T-cell (primary cell): ENCODE measurements around the gene GADD45A. TPM values are rescaled to one million over a fixed set of nuclear protein-coding genes. Genes with fewer than 3 reads are reported as not detected.

Experiments
- ATAC-seq, 4 experiments: fragments of 200-7000 bp in 3 of 4; fragments of 150-1000 bp in 1 of 4; cut with Tn5 transposase; replicated peaks in 1 of 4; 1 replicate in 3 of 4; 2 replicates in 1 of 4; pipeline ENCODE4 v1.10.0; 2021; ENCODE audit warnings: moderate library complexity in 3 of 4, mild to moderate bottlenecking in 2 of 4, moderate number of reproducible peaks in 1 of 4
- CTCF ChIA-PET, 2 donors: fragments of 300-600 bp; sonication (Branson Sonifier 250); formaldehyde crosslinking; loops; one replicate each; lab custom pipeline; 2022; ENCODE audit warnings: antibody characterized with exemption in 2 of 2; lab: Charles Lee
- POLR2A ChIA-PET, 2 donors: fragments of 300-600 bp; sonication (Branson Sonifier 250); formaldehyde crosslinking; loops; one replicate each; lab custom pipeline; 2022; ENCODE audit warnings: antibody characterized with exemption in 2 of 2; lab: Charles Lee
- DNase-seq, 35 experiments: peaks; one replicate each; pipeline versions ENCODE4 v3.0.0 to v3.0.0-alpha.2; 2013 to 2023
- H3K27ac ChIP-seq: one replicate; pipeline ENCODE4 v1.5.1; 2013; ENCODE audit warnings: low read length
- H3K27me3 ChIP-seq, 2 experiments: replicated peaks in 1 of 2; 1 replicate in 1 of 2; 2 replicates in 1 of 2; pipeline versions ENCODE4 v1.6.1 to v1.7.0; 2013; ENCODE audit warnings: low read length in 1 of 2, mixed read lengths in 1 of 2; ENCODE audit not compliant: control insufficient read depth in 2 of 2, insufficient read depth in 2 of 2; ENCODE audit errors: extremely low read depth in 1 of 2
- H3K36me3 ChIP-seq, 2 donors: 1 replicate in 1 of 2; 2 replicates in 1 of 2; pipeline versions ENCODE4 v1.6.1 to v1.7.0; 2013; ENCODE audit warnings: low read length in 1 of 2; ENCODE audit not compliant: control insufficient read depth in 2 of 2, insufficient read depth in 1 of 2; ENCODE audit errors: extremely low read depth in 1 of 2
- H3K4me1 ChIP-seq, 2 experiments: 1 replicate in 1 of 2; 2 replicates in 1 of 2; pipeline versions ENCODE4 v1.6.1 to v1.7.0; 2013; ENCODE audit warnings: low read length in 2 of 2, mixed read lengths in 1 of 2; ENCODE audit not compliant: insufficient read depth in 2 of 2, control insufficient read depth in 1 of 2; ENCODE audit errors: extremely low read depth in 1 of 2
- H3K4me3 ChIP-seq, 2 donors: 1 replicate in 1 of 2; 2 replicates in 1 of 2; pipeline versions ENCODE4 v1.5.1 to v1.7.0; 2013; ENCODE audit warnings: mild to moderate bottlenecking in 2 of 2, low read length in 1 of 2, moderate library complexity in 1 of 2; ENCODE audit not compliant: control insufficient read depth in 1 of 2; ENCODE audit errors: extremely low read depth in 1 of 2
- H3K9me3 ChIP-seq: 2 replicates; pipeline ENCODE4 v1.7.0; 2013
- H3K27ac Mint-ChIP-seq, 2 donors: one replicate each; pipeline ENCODE4 v1.8.0; 2020 to 2021; ENCODE audit warnings: mild to moderate bottlenecking in 2 of 2, mixed read lengths in 2 of 2
- H3K27me3 Mint-ChIP-seq, 2 donors: one replicate each; pipeline ENCODE4 v1.8.0; 2021 to 2022; ENCODE audit warnings: mixed read lengths in 2 of 2
- H3K36me3 Mint-ChIP-seq: one replicate; pipeline ENCODE4 v1.8.0; 2021; ENCODE audit warnings: mixed read lengths
- H3K4me1 Mint-ChIP-seq, 3 donors: one replicate each; pipeline ENCODE4 v1.8.0; 2020 to 2022; ENCODE audit warnings: mixed read lengths in 3 of 3, mild to moderate bottlenecking in 1 of 3
- H3K4me3 Mint-ChIP-seq, 3 donors: one replicate each; pipeline ENCODE4 v1.8.0; 2020 to 2022; ENCODE audit warnings: mild to moderate bottlenecking in 3 of 3, mixed read lengths in 3 of 3, moderate library complexity in 3 of 3
- H3K9me3 Mint-ChIP-seq, 3 donors: one replicate each; pipeline ENCODE4 v1.8.0; 2020 to 2022; ENCODE audit warnings: mixed read lengths in 3 of 3
- WGBS: methylation state at CpG from one replicate; pipeline ENCODE4 v1.1.5; 2013; ENCODE audit warnings: missing lambda C conversion rate; ENCODE audit not compliant: insufficient coverage; 5-methylcytosine and 5-hydroxymethylcytosine counted together
- total RNA-seq, 35 experiments: library from RNA in 6 of 35; stranded (reverse) in 6 of 35; fragments of 120-200 nt in 1 of 35; gene quantifications; one replicate each; pipeline versions ENCODE4 v1.2.1 to v1.2.4 and lab custom pipeline; 2013 to 2026

Gene GADD45A
- total RNA-seq, 5 donors from 2014 or later (not counting 1 experiment from before 2014, with no cell fraction given) = 16.0 to 85.8 (median 21.9) TPM

GRCh38 chr1:67685558-67686266, 711 bp downstream of the GADD45A start:
- H3K4me1 Mint-ChIP-seq = peaks cover 29 to 34% (median 31%) of the 10 kb centered on the region in 3 donors
- no peaks in the 10 kb centered on the region for H3K9me3 ChIP-seq
- no peaks in the 10 kb centered on the region for H3K27me3 ChIP-seq
- H3K4me3 Mint-ChIP-seq = peak overlapping the region; percentile 86 to 93 (median 92)
- H3K36me3 ChIP-seq = peaks cover 3 to 4% of the 10 kb centered on the region in 2 donors
- DNase-seq (peak; percentile 19 to 67 (median 44)), ATAC-seq (peak; percentile 12 to 45 (median 36))
- no peaks in the 10 kb centered on the region for H3K9me3 Mint-ChIP-seq
- no peaks in the 10 kb centered on the region for H3K27me3 Mint-ChIP-seq
- peaks cover 9% of the 10 kb centered on the region for H3K36me3 Mint-ChIP-seq
- H3K4me3 ChIP-seq = peak overlapping the region; percentile 80 to 84
- H3K4me1 ChIP-seq = peaks cover 4 to 14% of the 10 kb centered on the region in 2 experiments
- 0% methylated on average over 59 of the region's 65 CpGs for WGBS
- ChIA-PET CTCF (interaction anchor here (0.6 to 2.1 kb wide), 7 partner anchors 9 to 472 kb away, joined by 3 to 17 read pairs (median 6); no protein-coding TSS in a partner anchor), POLR2A (interaction anchor here (0.6 to 3.3 kb wide), 16 partner anchors 9 to 761 kb away, joined by 3 to 23 read pairs (median 6); partner anchors contain the start of genes DNAI4 (in 1 of the 2) and MIER1 (in 1 of the 2))
- H3K27ac ChIP-seq = peak overlapping the region; percentile 51
- peak overlapping the region; percentile 39 to 82 for H3K27ac Mint-ChIP-seq

GRCh38 chr1:67686267-67687197, 1.5 kb downstream of the GADD45A start:
- under 1% methylated on average over 41 of the region's 43 CpGs for WGBS
- peak overlapping the region; percentile 75 to 88 for H3K27ac Mint-ChIP-seq
- DNase-seq (peak; percentile 22 to 82 (median 69)), ATAC-seq (peak; percentile 7 to 30 (median 24))
- Histone ChIP-seq H3K27me3 (no peaks in the 10 kb centered on the region), H3K9me3 (no peaks in the 10 kb centered on the region), H3K27ac (peak overlapping the region; percentile 31), H3K4me3 (peak overlapping the region; percentile 80 to 84), H3K36me3 (peaks cover 3 to 4% of the 10 kb centered on the region in 2 donors), H3K4me1 (peaks cover 4 to 14% of the 10 kb centered on the region in 2 experiments)
- H3K4me1 Mint-ChIP-seq = peaks cover 29 to 34% (median 31%) of the 10 kb centered on the region in 3 donors
- ChIA-PET POLR2A (interaction anchor here (0.6 to 3.3 kb wide), 4 partner anchors 10 to 209 kb away, joined by 3 to 18 read pairs (median 4); no protein-coding TSS in a partner anchor), CTCF (interaction anchor here in 1 of 2 donors (0.7 to 1.5 kb wide), 2 partner anchors 37 to 74 kb away, joined by 3 to 8 read pairs; no protein-coding TSS in a partner anchor)
- peak overlapping the region; percentile 86 to 93 (median 92) for H3K4me3 Mint-ChIP-seq
- no peaks in the 10 kb centered on the region for H3K9me3 Mint-ChIP-seq
- H3K36me3 Mint-ChIP-seq = peaks cover 9% of the 10 kb centered on the region
- no peaks in the 10 kb centered on the region for H3K27me3 Mint-ChIP-seq

GRCh38 chr1:67687198-67687545, 2.2 kb downstream of the GADD45A start:
- CTCF ChIA-PET = interaction anchor here in 1 of 2 donors (1.5 kb wide), 1 partner anchor 73 kb away, joined by 8 read pairs; no protein-coding TSS in a partner anchor
- H3K4me3 Mint-ChIP-seq = peak overlapping the region; percentile 86 to 93 (median 92)
- H3K36me3 Mint-ChIP-seq = peaks cover 9% of the 10 kb centered on the region
- no peaks in the 10 kb centered on the region for H3K27me3 ChIP-seq
- H3K4me1 Mint-ChIP-seq = peaks cover 29 to 34% (median 31%) of the 10 kb centered on the region in 3 donors
- H3K27ac Mint-ChIP-seq = peak overlapping the region in 1 of 2 donors; percentile 55
- H3K9me3 Mint-ChIP-seq = no peaks in the 10 kb centered on the region
- WGBS = no CpG with 5 or more reads among the region's 3 CpGs
- POLR2A ChIA-PET = interaction anchor here in 1 of 2 donors (1.2 kb wide), 1 partner anchor 78 kb away, joined by 4 read pairs; no protein-coding TSS in a partner anchor
- no peak for DNase-seq
- no peaks in the 10 kb centered on the region for H3K9me3 ChIP-seq
- no peak overlapping the region for H3K4me3 ChIP-seq
- H3K36me3 ChIP-seq = peaks cover 3 to 4% of the 10 kb centered on the region in 2 donors
- ATAC-seq = no peak
- H3K27ac ChIP-seq = no peak overlapping the region
- H3K4me1 ChIP-seq = peaks cover 4 to 14% of the 10 kb centered on the region in 2 experiments
- no peaks in the 10 kb centered on the region for H3K27me3 Mint-ChIP-seq

- peaks cover 3 to 4% of the 10 kb centered on the region in 2 donors for H3K36me3 ChIP-seq
- POLR2A ChIA-PET = no interaction called here
- 100% methylated on average over 2 of the region's 4 CpGs for WGBS
- CTCF ChIA-PET = no interaction called here
- peaks cover 4 to 14% of the 10 kb centered on the region in 2 experiments for H3K4me1 ChIP-seq
- no peak overlapping the region for H3K27ac ChIP-seq
- Mint-ChIP-seq H3K4me3 (peak overlapping the region in 1 of 3 donors; percentile 0), H3K36me3 (peaks cover 9% of the 10 kb centered on the region), H3K27me3 (no peaks in the 10 kb centered on the region), H3K9me3 (no peaks in the 10 kb centered on the region), H3K27ac (peak overlapping the region in 1 of 2 donors; percentile 1), H3K4me1 (peaks cover 27 to 32% (median 31%) of the 10 kb centered on the region in 3 donors)
- no peak for DNase-seq
- no peaks in the 10 kb centered on the region for H3K9me3 ChIP-seq
- H3K4me3 ChIP-seq = no peak overlapping the region
- no peaks in the 10 kb centered on the region for H3K27me3 ChIP-seq
- no peak for ATAC-seq
Observed at GRCh38 chr1:67687649-67688048, 2.6 kb downstream of the GADD45A start.

GRCh38 chr1:67688526-67689219, 3.7 kb downstream of the GADD45A start:
- no peak overlapping the region for H3K4me3 Mint-ChIP-seq
- Histone ChIP-seq H3K27me3 (no peaks in the 10 kb centered on the region), H3K27ac (no peak overlapping the region), H3K36me3 (peaks cover 3 to 4% of the 10 kb centered on the region in 2 donors), H3K4me3 (no peak overlapping the region), H3K9me3 (no peaks in the 10 kb centered on the region), H3K4me1 (peaks cover 4 to 14% of the 10 kb centered on the region in 2 experiments)
- CTCF ChIA-PET = no interaction called here
- H3K4me1 Mint-ChIP-seq = peaks cover 21 to 27% (median 26%) of the 10 kb centered on the region in 3 donors
- no peaks in the 10 kb centered on the region for H3K9me3 Mint-ChIP-seq
- DNase-seq = no peak
- 83% methylated on average over 3 of the region's 3 CpGs for WGBS
- H3K27ac Mint-ChIP-seq = no peak overlapping the region
- POLR2A ChIA-PET = no interaction called here
- peaks cover 9% of the 10 kb centered on the region for H3K36me3 Mint-ChIP-seq
- no peaks in the 10 kb centered on the region for H3K27me3 Mint-ChIP-seq
- no peak for ATAC-seq
